Measurements from ENCODE around the gene CHTF18.

DNA sequence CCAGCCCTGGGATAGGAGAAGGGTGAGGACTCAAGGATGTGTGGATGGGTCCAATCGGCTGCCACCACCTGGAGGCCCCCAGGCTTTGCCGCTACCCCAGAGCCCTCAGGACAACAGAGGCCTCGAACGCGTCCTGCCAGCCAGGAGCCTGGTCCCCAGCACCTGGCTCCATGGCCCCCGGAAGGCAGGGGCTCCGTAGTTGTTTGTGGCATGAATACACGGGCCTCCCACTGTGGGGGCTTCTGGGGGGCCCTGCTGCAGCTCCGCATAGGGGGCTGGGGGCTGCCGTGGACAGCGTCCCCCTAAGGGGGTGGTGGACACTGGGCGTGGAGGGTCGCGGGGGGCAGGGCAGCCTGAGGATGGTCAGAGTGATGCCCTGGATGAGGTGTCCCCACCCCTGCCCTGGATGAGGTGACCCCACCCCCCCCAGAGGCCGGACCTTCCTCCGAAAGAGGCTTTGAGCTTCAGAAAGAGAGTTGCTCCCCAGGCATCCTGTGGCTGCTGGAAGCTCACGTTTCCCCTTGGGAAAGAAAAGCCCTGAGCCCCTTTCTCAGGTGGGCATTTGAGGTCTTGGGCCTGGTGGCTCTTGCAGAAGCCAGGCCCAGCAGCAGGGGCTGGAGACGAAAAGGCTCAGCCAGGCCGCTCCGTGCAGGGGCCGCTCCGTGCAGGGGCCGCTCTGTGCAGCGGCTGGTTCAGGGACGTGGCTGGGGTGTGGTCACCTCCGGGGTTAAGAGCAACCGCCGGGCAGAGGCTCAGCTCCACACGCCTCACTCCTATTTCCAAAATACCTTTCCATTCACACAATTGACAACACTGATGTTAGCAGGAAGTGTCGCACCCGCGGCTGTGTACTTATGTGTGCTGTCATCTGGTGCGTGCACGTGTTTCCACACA is 52.4 kb downstream of the CHTF18 start:
- no peak for TF ChIP-seq POLR2A (IDR thresholded peaks at IDR 0.05)
- no peak for TF ChIP-seq EP300 (IDR thresholded peaks at IDR 0.05)
